PFSK-1 (cell line): ENCODE data around the gene CCDC12.

Experiments
- FOXP2 ChIP-seq: optimal IDR thresholded peaks from 2 replicates; pipeline ENCODE3; 2011; ENCODE audit warnings: borderline replicate concordance, control low read depth, inconsistent platforms; ENCODE audit not compliant: insufficient read depth; ENCODE audit errors: extremely low read length, extremely low read depth
- POLR2AphosphoS5 ChIP-seq: IDR thresholded peaks from 2 replicates; pipeline ENCODE4 v1.6.1; 2012; ENCODE audit warnings: low read depth, mild to moderate bottlenecking, control low read depth, low read length, moderate library complexity
- SIN3A ChIP-seq: IDR thresholded peaks from 2 replicates; pipeline ENCODE4 v1.6.1; 2012; ENCODE audit warnings: mild to moderate bottlenecking, low read length, moderate library complexity, borderline replicate concordance; ENCODE audit not compliant: insufficient read depth
- TAF1 ChIP-seq: IDR thresholded peaks from 2 replicates; pipeline ENCODE4 v1.6.1; 2012; ENCODE audit warnings: low read length, control low read depth, borderline replicate concordance; ENCODE audit not compliant: insufficient read depth
- TF ChIP-seq, protein P1 (sequence below), 2 experiments: IDR thresholded peaks; 2 replicates each; pipeline versions ENCODE4 v1.6.1 to v1.8.0; 2011 to 2012; ENCODE audit warnings: low read depth in 2 of 2, low read length in 2 of 2, control low read depth in 1 of 2, inconsistent platforms in 1 of 2, mild to moderate bottlenecking in 1 of 2, moderate library complexity in 1 of 2; ENCODE audit not compliant: insufficient read depth in 1 of 2

DNA sequence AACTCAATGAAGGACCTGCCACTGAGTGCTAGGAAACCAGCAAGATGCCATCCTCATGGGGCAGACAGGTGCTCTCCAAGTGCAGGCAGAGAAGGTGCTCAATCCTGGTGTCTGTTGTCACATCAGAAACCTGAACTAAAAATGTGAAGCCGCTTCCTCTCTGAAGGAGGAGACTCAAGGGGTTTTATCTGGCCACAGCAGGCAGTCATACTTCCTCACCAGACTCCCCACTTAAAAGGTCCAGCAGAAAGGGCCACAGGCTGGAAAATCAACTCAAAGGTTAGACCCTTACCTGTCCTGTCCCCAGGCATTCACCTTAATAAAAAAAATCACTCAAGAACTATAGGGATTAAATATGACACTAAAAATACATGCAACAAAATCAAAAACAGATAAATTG, 4.8 kb downstream of the CCDC12 start:
- no peak for TF ChIP-seq TAF1
- no peak for TF ChIP-seq SIN3A
- no peak for TF ChIP-seq FOXP2
- no peak for TF ChIP-seq POLR2AphosphoS5
- TF ChIP-seq, protein P1, sequence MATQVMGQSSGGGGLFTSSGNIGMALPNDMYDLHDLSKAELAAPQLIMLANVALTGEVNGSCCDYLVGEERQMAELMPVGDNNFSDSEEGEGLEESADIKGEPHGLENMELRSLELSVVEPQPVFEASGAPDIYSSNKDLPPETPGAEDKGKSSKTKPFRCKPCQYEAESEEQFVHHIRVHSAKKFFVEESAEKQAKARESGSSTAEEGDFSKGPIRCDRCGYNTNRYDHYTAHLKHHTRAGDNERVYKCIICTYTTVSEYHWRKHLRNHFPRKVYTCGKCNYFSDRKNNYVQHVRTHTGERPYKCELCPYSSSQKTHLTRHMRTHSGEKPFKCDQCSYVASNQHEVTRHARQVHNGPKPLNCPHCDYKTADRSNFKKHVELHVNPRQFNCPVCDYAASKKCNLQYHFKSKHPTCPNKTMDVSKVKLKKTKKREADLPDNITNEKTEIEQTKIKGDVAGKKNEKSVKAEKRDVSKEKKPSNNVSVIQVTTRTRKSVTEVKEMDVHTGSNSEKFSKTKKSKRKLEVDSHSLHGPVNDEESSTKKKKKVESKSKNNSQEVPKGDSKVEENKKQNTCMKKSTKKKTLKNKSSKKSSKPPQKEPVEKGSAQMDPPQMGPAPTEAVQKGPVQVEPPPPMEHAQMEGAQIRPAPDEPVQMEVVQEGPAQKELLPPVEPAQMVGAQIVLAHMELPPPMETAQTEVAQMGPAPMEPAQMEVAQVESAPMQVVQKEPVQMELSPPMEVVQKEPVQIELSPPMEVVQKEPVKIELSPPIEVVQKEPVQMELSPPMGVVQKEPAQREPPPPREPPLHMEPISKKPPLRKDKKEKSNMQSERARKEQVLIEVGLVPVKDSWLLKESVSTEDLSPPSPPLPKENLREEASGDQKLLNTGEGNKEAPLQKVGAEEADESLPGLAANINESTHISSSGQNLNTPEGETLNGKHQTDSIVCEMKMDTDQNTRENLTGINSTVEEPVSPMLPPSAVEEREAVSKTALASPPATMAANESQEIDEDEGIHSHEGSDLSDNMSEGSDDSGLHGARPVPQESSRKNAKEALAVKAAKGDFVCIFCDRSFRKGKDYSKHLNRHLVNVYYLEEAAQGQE (IDR thresholded peaks at IDR 0.05; ENCODE audit: insufficient read depth in 1 of 2, low read depth in 2 of 2, low read length in 2 of 2): no peak
